HG03159 (cell line): ENCODE results near the gene HES1.
"Not testable (repeated sequence)": the region's sequence is repeated elsewhere in the genome, so short reads cannot be mapped to it uniquely, and the experiment has no call there.

ENCODE experiments used
- ATAC-seq: cut with Tn5 transposase; IDR thresholded peaks from one replicate; pipeline ENCODE4 v1.9.1; 2021; ENCODE audit warnings: mild to moderate bottlenecking, moderate library complexity; ENCODE audit not compliant: unreplicated experiment

HES1 gene

DNA sequence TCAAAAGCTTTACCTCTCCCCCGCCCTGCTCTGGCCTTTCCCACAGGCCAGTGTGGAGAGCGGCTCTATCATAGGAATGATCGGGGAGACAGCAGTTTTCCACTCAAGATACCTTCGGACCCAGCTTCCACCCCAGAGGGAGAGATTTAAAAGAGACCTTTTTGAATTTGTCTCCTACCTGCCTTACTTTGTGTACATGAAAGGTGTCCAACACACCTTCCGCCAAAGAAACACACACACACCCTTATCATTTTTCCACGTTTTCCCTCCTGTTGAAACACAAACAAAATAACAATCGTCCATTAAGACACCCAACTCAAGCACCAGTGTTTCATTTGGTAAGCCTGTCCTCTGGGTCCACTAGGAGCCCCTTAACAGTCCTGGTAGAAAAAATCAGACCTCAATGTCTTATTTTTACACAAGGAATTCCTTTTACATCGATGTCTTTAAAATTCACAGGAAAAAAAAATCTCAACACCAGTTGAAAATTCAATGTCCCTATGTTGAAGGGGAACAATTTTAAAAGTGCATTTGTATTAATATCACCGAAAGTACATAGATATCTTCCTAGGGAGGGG, 4.0 kb downstream of the HES1 start:
- ATAC-seq: no peak

DNA sequence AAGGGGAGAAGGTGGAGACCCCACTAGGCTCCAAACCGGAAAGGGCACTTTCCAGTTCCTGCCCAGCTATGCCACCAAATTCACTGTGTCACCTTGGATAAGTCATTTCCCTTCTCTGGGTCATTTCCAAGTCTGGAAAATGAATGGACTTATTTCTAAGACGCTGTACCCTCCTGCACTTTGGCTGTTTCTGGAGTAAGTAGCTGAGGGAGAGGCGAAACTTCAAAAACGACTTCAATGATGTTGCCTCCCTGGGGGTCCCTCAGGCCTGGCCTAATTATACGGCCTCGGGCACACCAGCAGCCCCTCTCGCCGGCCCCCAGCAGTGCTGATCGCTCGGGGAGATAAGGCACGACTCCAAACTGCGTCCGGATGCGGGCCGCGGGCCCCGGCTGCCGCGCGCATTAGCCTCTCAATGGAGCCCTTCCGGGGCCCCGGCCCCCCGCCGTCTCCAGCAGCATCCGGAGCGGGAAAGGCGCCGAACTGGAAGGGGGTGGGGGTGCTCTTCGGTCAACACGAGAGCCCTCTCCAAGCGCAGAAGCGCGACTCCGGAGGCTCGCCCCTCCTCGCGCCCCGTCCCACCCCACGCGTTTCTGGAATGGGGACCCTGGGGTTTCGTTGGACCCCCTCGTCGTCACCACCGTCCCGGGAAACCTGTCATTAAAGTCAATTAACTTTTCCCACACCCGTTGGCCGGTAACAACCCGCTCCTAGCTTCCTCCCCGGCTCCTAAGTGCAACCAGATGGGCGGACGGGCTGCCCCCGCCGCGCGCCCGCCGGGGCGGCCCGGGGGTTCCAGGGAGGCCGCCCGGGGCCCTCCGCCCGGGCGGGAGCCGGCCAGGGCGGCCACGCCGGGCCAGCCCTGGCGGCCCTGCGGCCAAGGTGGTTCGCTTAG, 4.8 kb downstream of the HES1 start:
- ATAC-seq: no peak

DNA sequence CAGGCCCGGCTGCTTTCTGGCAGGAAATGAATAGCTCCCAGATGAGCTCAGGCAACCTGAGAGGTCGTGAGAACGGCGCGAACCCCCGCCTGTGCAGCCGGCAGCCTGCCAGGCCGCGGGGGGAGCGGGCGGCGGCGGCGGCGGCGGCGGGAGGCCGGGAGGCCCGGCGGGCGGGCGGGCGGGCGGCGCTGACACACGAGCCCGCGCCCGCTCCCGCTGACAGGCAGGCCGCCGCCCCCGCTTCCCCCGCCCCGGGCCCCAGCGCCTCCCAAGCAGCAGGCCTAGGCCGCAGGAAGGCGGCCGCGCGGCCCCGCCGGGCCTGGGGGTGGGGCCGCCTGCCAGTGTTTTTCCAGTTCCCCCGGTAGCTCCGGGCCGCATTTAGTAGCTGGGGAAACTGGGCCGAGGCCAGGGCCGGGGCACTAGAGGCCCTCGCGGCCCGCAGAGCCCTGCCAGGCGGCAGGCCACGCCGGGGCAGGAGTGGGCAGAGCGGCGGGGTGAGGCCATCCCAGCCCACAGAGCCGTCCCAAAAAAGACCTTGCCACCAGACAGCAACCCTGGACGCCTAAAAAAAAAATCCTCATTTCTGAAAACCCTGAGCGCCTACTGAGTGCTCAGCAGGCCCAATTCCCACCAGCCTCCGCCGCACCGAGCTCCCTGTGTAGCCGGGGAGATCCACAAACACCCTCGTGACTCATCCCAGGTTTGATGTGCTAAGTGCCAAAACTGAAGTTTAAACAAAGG, 5.6 kb downstream of the HES1 start:
- peak; percentile 53 for ATAC-seq

DNA sequence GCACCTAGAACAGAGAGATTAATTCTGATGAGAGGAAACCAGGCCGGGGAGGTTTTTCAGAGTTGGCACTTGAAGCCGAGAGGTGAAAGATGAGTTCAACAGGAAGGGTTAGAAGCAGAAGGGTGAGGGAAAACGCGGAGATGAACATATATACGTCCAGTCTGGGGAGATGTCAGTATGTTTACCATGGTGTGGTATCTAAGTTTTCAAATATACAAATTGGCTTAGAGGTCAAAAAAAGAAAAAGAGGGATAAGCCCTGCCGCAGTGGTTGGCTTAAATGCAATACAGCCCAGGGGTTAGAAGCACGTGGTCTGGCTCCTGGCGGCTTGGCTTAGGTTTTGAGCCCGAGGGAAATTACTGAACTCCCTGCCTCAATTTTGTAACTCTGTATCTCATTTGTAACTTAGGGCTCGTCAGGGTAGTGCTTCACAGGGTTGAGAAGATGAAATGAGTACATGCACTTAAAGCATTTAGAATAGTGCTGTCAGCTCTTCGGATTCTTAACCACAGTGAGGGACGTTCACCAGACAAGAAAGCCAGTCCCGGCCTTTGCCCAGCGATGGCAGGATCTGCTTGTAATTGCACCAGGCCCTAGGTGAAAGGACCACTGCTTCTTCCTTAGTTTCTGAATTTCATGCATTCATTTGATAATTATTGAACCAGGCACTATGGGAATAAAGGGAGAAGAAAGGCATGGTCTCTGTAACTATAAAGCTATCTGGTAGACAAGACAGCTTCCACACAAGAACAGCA, 6.4 kb downstream of the HES1 start:
- no peak for ATAC-seq

DNA sequence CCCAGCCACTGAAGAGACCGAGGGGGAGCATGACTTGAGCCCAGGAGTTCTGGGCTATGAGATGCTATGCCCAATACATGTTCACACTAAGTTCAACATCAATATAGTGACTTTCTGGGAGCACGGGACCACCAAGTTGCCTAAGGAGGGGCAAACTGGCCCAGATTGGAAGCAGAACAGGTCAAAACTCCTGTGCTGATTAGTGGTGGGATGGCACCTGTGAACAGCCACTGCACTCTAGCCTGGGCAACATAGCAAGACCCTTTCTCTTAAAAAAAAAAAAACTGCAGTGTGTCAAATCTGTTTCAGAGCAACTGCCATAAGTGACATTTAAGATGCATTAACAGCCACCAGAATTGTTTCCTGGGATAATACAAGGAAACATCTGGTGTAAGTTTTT, 9.8 kb downstream of the HES1 start:
- no peak for ATAC-seq

DNA sequence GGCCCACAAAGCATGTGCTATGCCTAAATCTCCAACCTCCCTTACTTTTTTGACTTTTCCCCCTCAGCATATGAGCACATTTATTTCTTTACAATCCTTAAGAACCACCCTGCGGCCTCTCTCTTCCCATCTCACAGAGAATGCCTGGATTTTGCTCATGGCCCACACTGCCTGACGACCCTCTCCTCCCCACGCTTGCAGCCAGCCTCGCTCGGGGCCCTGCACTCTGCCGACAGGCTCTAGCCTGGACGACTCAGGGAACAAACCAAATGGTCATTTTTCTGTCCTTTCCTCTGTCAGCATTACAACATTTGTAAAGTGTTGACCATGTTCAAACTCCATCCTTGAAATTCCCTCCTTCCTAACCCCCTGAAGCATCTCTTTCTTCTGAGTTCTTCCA, 11.7 kb downstream of the HES1 start:
- ATAC-seq: no peak

DNA sequence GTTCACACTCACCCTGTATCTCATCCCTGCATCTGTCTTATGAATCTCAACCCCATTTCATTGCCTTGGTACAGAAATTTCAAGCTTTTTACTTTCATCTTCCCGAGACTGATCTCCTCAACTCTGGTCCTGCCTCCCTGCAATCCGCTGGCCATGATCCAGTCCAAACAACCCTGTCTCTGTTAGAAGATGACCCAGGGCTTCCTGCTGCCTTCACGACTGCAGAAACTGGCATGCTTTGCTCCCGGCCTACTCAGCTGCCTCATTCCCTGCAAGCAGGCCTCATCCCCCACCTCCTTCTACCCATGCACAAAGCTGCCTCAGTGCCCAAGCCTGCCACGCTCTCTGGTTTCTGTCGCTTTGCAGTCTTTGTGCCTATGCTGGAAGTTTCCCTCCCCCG, 12.4 kb downstream of the HES1 start:
- ATAC-seq: no peak

DNA sequence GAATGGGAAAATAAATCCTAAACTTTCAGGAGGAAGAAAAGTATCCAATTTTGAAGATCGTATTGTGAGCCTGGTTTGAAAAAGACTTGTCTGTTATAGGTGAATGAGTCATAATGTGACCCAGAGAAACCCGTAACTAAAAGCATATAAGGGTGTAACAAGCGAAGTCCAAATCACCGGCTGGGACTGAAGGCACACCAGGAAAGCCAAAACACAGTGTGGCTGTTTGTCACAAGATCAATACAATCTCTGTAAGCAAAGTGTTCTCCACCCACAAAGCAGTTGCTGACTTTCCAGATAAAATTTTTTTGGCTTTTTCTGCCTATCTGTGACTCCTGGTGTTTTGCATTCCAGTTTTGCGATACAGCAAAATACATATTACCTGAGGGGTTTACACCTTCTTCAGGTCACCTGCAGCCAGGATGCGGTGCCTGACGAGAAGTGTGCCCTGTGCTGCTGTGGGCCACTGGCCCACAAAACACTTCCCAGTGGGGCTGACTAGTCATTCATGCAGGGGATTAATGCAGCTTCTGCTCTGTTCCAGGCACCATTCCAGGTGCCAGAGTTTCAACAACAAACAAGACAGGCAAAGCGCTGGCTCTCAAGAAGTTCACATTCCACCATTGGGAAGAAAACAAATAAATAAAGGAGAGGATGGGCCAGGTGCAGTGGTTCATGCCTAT, 14.4 kb downstream of the HES1 start:
- ATAC-seq: no peak

DNA sequence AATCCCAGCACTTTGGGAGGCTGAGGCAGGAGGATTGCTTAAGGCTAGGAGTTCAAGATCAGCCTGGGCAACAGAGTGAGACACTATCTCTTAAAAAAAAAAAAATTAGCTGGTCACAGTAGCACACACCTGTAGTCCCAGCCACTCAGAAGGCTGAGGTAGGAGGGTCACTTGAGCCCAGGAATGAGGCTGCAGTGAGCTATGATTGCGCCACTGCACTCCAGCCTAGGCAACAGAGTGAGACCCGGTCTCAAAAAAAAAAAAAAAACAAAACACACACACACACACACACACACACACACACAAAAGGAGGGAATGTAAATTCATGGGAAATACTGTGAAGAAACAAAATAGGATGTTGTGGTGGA, 15.0 kb downstream of the HES1 start:
- not testable (repeated sequence) for ATAC-seq

DNA sequence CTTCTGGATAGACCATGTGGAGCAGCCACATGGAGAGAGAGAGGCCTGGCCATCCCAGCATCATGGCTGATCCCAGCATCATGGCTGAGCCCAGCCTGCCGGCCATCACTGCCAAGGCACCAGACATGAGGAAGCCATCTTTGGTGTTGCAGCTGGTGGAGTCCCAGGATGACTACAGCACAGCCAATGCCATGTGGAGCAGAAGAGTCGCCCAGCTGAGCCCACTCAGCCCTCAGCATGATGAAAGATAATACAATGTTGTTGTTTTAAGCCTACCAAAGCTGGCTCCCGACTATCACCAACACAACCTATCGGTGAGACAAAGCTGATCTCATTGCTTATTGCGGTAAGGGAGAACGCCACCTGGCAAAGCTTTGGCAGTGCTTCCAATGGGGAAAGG, 18.4 kb downstream of the HES1 start:
- no peak for ATAC-seq

DNA sequence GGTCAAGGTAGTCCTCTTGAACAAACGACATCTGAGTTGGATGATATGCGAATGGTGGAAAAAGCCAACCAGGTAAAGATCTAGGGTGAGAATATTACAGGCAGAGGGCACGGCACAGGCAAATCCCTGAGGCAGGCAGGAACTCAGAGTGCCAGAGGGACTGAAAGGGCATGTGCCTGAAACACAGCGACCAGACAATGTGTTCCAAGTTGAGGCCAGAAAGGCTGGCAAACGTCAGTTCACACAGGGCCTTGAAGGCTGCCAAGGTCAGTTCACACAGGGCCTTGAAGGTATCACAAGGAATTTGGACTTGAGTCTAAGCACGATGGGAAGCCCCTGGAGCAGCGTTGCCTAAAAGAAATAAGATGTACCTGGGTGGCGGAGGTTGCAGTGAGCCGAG, 20.1 kb downstream of the HES1 start:
- ATAC-seq: no peak

DNA sequence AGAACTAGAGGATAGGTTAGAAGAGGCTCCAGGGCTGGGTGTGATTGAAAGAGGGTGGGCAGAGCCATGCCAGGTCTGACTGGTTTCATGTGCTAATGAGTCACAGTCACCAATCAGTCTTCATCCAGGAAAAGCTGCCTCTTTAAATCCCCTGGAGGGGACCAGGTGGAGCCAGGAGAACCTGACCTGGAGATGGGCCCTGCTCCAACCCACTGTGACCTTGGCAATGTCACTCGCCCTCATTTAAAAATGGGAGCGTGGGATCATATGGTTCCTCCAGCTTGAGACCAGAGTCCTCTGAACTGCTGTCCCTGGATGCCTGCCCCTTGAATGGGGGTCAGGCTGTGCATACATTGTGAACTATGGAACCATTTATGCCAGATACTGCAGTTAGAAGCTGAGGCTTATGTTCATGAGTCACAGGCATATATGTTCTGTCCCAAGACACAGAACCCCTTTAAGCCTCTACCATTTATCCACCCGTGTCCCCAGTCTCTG, 23.0 kb downstream of the HES1 start:
- no peak for ATAC-seq

DNA sequence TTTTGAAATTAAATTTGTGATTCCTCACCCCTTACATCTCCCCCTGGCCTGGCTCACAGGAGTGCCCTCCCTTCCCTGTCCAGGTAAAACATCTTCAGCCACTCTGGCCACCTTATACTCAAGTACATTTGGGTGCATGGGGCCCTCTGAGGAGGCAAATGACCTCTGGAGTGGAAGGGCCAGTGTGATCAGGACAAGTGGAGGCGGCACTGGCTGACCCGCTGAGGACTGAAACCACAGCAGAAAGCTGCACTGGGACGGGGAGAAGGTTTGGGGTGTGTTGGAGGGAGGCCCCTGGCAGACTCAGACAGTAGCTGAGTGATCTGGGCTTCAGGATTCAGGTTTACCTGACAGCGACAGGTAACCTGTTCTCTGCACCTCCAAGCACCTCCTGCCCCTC, 24.2 kb downstream of the HES1 start:
- ATAC-seq: no peak

DNA sequence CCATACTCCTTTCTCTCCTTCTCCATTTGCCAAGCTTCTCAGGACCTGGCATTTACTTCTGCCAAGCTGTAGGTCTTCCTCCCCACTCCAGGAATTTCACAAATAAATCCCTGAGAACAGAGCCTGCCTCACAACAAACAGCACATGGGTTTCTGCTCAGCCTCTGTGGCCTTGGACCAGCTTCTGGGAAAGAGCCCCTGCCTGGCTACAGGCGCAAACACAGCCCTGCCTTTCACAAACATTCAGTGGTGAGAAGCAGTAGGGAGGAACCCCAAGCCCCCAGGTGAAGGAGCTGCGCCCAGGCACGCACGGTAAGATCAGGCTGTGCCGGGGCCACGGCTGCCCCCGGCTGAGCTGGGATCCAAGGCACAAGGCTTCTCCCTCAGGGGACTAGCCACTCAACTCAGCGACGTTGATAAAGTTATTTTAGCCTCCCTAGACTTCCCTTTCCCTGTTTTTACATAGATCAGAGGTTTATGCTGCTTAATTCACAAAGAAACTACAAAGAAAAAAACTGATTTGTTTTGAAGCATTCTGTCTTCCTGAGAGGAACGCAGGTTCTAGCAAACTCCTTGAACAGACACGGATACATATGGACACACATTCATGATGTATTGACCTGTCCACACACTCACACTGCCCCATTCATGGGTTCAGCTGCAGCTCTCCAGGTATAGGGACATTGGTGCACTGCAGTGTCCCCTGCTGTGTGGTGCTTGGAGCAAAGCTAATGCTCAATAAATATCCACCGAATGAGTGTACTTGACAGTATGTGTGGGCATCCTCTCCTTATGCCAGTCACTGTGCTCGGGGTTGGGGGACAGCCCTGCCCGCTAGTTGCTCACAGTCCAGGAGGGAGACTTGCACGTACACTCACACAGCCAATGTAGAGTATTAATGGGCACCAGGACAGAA, 25.4 kb downstream of the HES1 start:
- ATAC-seq: no peak

DNA sequence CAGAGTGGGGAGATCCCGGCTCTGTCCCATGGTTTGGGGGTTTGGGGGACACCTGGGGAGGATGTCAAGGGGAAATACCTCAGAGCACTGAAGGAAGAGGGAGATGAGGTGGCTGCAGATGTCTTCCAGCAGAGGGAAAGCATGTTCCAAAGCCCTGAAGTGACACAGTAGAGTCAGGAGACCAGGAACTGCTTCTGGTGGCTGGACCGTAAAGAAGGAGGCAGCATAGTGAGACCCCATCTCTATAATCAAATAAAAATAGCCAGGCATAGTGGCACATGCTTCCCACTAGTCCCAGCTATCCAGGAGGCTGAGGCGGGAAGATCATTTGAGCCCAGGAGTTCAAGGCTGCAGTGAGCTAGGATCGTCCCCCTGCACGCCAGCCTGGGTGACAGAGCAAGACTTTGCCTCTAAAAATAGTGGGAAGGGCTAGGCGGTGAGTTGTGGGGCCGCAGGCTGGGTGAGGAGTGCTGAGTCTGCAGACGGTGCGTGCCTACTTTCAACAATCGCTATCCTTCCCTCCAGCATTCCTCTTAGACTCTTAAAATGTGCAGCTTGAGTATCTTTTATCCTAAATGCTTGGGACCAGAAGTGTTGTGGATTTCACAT, 26.2 kb downstream of the HES1 start:
- ATAC-seq: no peak

DNA sequence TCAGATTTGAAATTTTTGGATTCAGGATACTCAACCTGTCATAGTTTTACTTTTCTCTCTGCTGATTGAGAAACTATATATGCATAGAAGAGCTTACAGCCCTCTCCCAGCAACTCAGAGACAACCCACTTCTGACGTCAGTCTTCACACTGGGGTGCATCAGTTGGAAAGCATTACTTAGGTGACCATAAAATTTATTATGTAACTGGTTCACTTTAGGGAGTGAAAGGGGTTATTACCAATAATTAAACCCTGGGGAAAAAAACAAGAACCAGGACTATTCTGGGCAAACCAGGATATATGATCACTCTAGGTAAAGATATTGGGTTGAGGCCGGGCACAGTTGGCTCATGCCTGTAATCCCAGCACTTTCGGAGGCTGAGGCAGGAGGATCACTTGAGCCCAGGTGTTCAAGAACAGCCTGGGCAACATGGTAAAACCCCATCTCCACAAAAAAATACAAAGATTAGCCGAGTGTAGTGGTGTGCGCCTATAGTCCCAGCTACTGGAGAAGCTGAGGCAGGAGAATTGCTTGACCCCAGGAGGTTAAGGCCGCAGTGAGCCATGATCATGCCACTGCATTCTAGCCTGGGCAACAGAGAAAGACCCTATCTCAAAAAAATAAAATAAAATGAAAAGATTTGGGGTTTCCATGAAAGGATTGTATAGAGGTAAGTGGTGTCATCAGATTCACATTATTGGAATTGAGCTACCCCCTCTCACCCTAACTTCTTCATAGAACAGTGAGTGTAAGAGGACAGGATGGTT, 27.1 kb downstream of the HES1 start:
- no peak for ATAC-seq

DNA sequence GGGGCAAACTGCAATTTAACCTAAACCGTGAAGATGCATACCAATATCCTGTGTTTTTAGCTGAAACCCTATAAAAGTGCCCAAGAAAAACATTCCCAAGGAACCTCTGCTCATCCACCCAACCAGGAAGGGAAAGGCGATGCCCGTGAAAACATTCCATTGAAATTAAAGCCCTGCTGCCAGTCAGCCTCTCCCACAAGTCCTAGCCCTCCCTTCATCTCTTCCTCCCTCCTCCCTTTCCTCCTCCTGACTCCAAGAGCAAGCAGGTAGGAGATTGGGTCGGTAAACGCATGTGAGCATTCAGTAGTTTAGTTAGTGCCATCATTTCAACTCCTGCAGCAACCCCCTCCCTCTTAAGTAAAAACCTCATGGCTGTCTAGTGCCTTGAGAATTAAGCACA, 27.7 kb downstream of the HES1 start:
- ATAC-seq: no peak

DNA sequence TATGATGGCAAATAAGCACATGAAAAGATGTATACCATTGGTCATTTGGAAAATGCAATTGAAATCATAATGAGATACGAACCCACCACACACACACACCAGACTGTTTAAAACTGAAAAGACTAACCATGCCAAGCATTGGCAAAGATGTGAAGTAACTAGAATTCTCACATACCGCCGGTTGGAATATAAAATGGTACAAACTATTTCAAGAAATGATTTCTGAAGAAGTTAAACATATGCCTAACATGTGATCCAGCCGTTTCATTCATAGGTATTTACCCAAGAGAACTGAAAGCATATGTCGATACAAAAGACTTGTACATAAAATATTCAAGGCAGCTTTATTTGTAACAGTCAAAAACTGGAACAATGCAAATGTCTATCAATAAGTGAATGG, 28.9 kb downstream of the HES1 start:
- no peak for ATAC-seq
